HG03064 (cell line): ENCODE results near the gene USP40.
"Not testable (repeated sequence)": the region's sequence is repeated elsewhere in the genome, so short reads cannot be mapped to it uniquely, and the experiment has no call there.

Source experiments
- ATAC-seq: cut with Tn5 transposase; IDR thresholded peaks from one replicate; pipeline ENCODE4 v1.9.1; 2021; ENCODE audit warnings: low read depth; ENCODE audit not compliant: unreplicated experiment

Gene USP40, protein sequence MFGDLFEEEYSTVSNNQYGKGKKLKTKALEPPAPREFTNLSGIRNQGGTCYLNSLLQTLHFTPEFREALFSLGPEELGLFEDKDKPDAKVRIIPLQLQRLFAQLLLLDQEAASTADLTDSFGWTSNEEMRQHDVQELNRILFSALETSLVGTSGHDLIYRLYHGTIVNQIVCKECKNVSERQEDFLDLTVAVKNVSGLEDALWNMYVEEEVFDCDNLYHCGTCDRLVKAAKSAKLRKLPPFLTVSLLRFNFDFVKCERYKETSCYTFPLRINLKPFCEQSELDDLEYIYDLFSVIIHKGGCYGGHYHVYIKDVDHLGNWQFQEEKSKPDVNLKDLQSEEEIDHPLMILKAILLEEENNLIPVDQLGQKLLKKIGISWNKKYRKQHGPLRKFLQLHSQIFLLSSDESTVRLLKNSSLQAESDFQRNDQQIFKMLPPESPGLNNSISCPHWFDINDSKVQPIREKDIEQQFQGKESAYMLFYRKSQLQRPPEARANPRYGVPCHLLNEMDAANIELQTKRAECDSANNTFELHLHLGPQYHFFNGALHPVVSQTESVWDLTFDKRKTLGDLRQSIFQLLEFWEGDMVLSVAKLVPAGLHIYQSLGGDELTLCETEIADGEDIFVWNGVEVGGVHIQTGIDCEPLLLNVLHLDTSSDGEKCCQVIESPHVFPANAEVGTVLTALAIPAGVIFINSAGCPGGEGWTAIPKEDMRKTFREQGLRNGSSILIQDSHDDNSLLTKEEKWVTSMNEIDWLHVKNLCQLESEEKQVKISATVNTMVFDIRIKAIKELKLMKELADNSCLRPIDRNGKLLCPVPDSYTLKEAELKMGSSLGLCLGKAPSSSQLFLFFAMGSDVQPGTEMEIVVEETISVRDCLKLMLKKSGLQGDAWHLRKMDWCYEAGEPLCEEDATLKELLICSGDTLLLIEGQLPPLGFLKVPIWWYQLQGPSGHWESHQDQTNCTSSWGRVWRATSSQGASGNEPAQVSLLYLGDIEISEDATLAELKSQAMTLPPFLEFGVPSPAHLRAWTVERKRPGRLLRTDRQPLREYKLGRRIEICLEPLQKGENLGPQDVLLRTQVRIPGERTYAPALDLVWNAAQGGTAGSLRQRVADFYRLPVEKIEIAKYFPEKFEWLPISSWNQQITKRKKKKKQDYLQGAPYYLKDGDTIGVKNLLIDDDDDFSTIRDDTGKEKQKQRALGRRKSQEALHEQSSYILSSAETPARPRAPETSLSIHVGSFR

GRCh38 chr2:233566141-233566956 is at the start of gene USP40:
USP40 (minus strand) TSS chr2:233566782; CDS start chr2:233565554, 1,228 bp downstream.
- peak; percentile 68 for ATAC-seq

GRCh38 chr2:233611284-233611683 is 44.7 kb upstream of the USP40 start:
- no peak for ATAC-seq

DNA sequence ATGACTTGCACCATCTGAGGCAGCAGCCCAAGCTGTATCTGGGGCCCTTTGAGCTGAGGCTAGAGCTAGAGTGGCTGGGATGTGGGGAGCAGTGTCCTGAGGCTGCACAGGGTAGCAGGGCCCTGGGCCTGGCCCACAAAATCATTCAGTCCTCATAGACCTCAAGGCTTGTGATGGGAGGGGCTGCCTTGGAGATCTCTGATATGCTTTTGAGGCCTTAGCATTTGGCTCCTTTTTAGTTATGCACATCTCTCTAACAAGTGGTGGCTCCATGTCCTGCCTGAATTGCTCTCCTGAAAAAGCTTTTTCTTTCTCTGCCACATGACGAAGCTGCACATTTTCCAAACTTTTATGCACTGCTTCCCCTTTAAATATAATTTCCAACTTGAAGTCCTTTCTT is 39.1 kb upstream of the USP40 start:
- ATAC-seq, result no peak

GRCh38 chr2:233604826-233605225 is 38.2 kb upstream of the USP40 start:
- ATAC-seq, result no peak

DNA sequence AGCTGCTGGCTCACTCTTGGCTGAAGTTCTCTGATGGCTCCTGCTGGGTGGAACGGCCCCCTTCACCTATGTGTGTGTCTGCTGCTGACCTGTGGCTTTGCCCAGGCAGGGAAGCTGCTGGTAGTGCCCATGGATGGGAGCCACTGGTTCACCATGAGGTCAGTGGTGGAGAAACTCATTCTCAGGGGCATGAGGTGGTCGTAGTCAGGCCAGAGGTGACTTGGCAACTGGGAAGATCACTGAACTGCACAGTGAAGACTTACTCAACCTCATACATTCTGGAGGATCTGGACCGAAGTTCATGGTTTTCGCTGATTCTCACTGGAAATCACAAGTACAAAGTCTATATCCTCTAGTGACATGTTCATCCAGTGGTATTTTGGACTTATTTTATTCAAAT is 36.9 kb upstream of the USP40 start:
- ATAC-seq, result no peak

DNA sequence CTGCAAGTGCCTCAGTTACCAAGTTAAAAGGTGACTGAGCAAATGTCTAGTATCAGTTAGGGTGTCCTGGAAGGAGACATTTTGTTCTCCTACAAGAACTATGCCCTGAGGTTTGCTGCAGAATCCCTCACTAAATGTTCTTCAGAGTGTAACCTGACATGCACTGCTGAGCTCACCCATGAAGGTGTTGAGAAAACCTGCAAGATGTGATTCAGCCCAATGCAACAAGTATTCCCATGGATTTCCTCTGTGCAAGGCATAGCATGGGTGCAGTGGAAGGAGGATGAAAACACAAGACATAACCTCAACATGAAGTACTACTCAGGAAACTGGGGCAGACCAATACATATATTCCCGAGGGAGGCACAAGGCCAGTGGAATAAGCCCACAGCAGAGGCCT is 35.5 kb upstream of the USP40 start:
- no peak for ATAC-seq

DNA sequence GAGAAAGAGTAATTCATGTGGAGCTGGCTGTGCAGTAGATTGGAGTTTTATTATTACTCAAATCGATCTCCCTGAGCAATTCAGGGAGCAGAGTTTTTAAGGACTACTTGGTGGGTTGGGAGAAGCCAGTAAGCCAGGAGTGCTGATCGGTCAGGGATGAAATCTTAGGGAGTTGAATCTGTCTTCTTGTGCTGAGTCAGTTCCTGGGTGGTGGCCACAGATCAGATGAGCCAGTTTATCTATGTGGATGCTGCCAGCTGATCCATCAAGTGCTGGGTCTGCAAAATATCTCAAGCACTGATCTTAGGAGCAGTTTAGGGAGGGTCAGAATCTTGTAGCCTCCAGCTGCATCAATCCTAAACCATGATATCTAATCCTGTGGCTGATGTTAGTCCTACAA is 33.8 kb upstream of the USP40 start:
- no peak for ATAC-seq

DNA sequence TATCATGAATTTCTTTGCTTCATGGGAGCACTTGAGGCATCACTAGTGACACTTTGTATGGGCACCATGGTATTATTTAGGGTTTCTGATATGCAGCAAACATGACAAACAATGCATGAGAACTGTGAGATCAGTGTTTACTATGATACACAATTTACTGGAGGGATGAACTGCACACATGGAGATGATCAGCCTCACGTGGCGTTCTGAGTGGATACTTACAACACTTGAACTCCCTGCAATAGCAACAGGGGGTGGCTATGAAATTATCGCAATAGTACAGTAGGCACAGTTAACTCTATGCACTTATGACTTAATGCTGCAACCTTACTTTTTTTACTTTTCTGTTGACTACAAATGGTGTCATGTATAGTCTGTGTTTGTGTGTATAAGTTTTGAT is 32.4 kb upstream of the USP40 start:
- no peak for ATAC-seq

DNA sequence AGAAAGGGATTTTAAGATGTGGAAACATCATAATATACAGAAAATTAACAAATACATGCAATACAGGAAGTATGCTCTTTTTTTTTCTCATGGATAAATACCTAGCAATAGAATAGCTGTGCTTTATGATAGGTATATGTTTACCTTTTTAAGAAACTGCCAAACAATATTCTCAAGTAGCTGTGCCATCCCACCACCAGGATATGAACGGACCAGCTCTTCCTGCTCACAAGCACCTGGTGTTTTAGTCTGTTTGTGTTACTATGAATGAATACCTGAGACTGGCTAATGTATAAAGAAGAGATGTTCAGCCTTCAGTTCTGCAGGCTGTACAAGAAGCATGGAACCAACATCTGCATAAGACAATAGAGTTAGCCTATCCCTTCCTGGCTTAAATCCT is 30.9 kb upstream of the USP40 start:
- ATAC-seq, result no peak

DNA sequence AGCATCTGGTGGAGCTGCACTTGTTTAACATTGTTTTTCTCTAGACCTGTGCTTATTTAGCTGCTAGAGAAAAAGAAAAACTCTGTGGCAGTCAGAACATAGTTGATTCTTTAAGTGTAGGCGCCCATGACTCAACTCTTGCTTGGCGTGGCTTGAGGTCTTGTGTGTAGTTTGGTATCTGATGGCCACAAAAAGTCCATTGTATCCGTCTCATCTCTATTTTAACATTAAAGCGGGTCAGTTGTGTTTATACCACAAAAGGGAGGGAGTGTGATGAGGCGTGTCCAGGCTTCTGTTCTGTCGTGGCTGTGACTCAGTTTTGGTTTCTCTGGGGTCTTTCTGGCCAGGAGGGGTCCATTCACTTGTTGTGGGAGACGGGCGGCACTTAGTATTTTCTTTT is 26.6 kb upstream of the USP40 start:
- ATAC-seq, result peak; percentile 59

- ATAC-seq, result not testable (repeated sequence)
Measured at GRCh38 chr2:233592706-233593105, 26.1 kb upstream of the USP40 start.

GRCh38 chr2:233588400-233588799 is 21.8 kb upstream of the USP40 start:
- ATAC-seq, result no peak

DNA sequence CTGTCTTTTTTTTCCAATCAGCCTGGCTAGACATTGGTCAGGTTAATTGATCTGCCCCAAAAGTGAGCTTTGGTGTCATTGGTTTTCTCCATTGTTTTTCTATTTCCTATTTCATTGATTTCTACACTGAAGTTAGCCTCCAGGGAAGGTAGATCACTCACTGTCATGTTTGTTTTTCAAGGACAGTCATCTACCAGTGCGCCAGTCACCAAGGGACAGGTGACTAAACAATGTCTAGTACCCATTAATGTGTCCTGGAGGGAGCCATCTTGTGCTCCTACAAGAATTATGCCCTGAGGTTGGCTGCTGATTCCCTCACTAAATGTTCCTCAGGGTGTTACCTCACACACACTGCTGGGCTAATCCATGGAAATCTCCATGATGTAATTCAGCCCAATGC is 17.6 kb upstream of the USP40 start:
- ATAC-seq, result no peak

DNA sequence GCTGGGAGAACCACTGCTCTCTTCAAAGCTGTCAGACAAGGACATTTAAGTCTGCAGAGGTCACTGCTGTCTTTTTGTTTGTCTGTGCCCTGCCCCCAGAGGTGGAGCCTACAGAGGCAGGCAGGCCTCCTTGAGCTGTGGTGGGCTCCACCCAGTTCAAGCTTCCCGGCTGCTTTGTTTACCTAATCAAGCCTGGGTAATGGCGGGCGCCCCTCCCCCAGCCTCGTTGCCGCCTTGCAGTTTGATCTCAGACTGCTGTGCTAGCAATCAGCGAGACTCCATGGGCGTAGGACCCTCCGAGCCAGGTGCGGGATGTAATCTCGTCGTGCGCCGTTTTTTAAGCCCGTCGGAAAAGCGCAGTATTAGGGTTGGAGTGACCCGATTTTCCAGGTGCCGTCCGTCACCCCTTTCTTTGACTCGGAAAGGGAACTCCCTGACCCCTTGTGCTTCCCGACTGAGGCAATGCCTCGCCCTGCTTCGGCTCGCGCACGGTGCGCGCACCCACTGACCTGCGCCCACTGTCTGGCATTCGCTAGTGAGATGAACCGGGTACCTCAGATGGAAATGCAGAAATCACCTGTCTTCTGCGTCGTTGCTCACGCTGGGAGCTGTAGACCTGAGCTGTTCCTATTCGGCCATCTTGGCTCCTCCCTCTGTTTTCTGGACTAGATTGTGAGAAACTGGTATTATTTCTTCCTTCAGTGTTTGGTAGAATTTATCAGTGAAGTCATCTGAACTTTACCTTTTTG is 16.8 kb upstream of the USP40 start:
- ATAC-seq, result not testable (repeated sequence)

GRCh38 chr2:233577341-233577740 is 10.8 kb upstream of the USP40 start:
- ATAC-seq, result not testable (repeated sequence)

GRCh38 chr2:233572468-233572867 is 5.9 kb upstream of the USP40 start:
- ATAC-seq, result no peak

DNA sequence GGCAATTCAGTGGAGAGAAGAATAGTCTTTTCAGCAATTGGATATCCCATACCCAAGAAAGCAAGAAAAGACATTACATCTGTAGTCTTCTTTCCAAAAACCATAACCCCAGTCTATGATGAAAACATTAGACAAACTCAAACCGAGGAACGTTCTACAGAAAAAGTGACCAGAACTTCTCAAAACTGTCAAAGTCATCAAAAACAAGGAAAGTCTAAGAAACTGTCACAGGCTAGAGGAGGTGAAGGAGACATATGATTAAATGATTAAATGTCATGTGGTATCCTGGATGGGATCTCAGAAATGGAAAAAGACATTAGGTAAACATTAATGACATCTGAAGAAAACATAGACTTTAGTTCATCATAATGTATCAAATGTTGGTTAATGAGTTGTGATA is 4.9 kb upstream of the USP40 start:
- ATAC-seq, result no peak

DNA sequence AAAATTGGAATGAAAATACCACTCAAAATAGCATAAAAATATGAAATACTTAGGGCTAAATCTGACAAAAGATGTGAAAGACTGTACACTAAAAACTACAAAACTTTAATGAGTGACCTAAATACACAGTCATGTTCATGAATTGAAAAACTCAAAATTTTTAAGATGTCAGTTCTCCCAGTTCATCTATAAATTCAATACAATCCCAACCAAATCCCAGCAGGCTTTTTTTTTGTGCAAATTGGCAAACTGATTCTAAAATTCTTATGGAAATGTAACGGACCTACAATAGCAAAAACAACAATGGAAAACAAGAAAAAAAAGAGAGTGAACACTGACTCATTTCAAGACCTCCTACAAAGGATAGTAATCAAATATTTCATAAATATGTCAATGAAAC is 4.4 kb upstream of the USP40 start:
- ATAC-seq, result no peak

DNA sequence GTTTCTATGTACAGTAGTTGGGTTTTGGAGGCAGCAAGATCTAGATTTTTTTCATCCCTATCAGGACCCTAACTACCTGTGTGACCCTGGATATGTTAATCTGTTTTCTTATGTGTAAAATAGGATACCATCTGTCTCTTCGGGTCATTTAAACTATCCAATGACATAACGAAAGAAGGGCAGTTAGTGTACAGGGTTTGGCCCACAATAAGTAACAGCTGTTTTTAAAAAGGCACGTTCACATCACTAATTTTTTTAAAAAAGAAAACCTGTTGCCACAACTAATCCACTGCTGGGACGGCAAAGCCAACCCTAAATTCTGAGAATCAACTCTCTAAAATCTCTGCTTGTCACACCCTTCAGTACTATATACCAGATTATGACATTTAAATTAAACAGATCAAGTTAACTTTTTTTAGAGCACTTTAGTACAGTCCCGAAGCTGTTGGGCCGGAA is 869 bp downstream of the USP40 start:
- ATAC-seq, result peak; percentile 21
